SK-N-SH (cell line): ENCODE results near the gene CARD6.
A peak's percentile ranks its signal among the peaks of the same experiment; 100 is the strongest.

ENCODE experiments used
- FOXM1 ChIP-seq: IDR thresholded peaks from 2 replicates; pipeline ENCODE4 v1.4.0; 2012; ENCODE audit warnings: low read depth, mild to moderate bottlenecking
- POLR2AphosphoS5 ChIP-seq: IDR thresholded peaks from 2 replicates; pipeline ENCODE4 v1.6.1; 2012; ENCODE audit warnings: low read depth, low read length
- TF ChIP-seq, protein P1 (sequence below): fragments of 200-600 bp; sonication (generic); IDR thresholded peaks from 2 replicates; pipeline ENCODE4 v1.6.1; 2017; ENCODE audit warnings: antibody characterized with exemption, mild to moderate bottlenecking, moderate library complexity
- TF ChIP-seq, protein P2 (sequence below): IDR thresholded peaks from 2 replicates; pipeline ENCODE4; 2012

DNA sequence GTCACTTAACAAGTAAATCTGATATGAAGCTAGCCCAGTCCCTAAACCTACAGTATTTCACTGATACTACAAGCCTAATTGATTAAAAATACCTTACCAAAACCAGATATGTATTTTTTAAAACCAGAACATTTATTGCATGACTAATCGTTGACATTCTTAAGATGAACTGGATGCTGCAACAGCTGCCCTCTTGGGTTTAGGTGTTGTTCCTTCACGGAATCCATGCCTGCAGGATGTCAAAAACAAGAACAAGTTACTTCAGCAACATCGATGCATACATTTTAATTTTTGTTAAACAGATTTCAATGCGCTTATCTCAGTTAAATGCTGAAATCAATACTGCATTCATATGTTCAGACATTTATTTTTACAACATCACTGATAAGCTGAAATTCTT, 8.8 kb upstream of the CARD6 start:
- TF ChIP-seq FOXM1 (no peak), POLR2AphosphoS5 (peak; percentile 17; the same call in 1 of the 2 replicates)
- TF ChIP-seq, protein P1, sequence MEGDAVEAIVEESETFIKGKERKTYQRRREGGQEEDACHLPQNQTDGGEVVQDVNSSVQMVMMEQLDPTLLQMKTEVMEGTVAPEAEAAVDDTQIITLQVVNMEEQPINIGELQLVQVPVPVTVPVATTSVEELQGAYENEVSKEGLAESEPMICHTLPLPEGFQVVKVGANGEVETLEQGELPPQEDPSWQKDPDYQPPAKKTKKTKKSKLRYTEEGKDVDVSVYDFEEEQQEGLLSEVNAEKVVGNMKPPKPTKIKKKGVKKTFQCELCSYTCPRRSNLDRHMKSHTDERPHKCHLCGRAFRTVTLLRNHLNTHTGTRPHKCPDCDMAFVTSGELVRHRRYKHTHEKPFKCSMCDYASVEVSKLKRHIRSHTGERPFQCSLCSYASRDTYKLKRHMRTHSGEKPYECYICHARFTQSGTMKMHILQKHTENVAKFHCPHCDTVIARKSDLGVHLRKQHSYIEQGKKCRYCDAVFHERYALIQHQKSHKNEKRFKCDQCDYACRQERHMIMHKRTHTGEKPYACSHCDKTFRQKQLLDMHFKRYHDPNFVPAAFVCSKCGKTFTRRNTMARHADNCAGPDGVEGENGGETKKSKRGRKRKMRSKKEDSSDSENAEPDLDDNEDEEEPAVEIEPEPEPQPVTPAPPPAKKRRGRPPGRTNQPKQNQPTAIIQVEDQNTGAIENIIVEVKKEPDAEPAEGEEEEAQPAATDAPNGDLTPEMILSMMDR: no peak
- TF ChIP-seq, protein P2, sequence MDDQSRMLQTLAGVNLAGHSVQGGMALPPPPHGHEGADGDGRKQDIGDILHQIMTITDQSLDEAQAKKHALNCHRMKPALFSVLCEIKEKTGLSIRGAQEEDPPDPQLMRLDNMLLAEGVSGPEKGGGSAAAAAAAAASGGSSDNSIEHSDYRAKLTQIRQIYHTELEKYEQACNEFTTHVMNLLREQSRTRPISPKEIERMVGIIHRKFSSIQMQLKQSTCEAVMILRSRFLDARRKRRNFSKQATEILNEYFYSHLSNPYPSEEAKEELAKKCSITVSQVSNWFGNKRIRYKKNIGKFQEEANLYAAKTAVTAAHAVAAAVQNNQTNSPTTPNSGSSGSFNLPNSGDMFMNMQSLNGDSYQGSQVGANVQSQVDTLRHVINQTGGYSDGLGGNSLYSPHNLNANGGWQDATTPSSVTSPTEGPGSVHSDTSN: no peak
